ENCODE results near the gene GPRC5D.
A peak's percentile ranks its signal among the peaks of the same experiment; 100 is the strongest.

The GPRC5D gene

DNA sequence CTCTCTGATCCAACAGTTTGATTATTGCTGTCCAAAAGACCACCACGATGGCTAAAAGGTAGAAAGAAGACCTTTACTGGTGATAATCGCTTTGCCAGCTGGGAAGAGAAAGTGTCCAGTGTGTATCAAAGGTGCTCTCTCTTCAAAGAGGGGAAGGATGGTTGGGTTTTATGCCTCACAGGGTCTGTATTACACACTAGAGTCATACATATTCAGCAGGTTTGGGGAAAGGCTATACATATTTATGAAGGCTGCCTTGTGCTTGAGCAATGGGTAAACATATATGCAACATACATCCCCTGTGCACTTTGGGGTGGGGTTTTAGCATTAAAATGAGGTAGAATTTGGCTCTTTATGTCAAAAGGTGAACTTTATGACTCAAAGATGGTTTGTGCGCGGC is 18.2 kb downstream of the GPRC5D start:
- no peak for DNase-seq

DNA sequence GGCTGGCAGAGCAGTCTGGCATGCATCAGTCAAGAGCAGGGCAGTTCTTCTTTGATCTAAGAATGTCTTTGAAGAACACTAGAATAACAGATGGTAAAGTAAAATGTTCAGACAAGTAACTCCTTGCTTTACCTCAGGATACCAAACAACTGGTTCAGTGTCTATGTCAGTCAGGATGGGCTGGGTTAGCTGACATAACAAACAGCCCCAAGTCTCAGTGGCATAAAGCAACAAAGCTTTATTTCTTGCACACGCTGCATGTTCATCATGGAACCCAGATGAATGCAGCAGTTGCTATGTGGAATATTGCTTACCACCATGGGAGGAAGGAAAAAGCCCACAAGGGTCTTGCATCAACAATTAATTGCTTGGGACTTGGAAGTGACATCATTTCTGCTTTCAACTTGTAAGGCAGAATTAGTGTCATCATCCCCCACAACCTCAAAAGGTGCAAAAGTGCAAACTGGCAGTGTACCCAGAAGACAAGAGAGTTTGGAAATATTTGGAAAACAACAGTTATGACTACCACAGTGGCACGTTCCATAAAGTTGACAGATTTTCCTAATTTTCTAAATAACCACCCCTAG is 21.2 kb downstream of the GPRC5D start:
- DNase-seq = no peak

DNA sequence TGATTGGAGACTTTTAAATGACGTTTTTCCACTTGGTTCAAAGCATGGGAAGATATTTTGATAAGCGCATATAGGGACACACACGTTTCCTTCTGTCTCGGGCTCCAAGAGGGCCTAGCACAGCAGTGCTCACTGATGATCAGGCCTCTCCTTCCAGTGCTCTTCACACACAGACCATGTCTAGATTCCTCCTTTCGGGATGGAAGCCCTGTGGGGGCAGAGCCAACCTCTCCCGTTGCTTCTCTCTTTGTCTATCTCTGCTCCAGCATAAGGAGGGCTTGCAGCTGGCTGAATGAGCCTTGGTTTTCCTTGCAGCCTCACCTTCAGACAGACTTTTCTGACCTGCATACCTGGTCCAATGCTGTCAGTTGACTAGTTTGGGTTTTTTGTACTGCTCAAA is 22.3 kb downstream of the GPRC5D start:
- no peak for DNase-seq

DNA sequence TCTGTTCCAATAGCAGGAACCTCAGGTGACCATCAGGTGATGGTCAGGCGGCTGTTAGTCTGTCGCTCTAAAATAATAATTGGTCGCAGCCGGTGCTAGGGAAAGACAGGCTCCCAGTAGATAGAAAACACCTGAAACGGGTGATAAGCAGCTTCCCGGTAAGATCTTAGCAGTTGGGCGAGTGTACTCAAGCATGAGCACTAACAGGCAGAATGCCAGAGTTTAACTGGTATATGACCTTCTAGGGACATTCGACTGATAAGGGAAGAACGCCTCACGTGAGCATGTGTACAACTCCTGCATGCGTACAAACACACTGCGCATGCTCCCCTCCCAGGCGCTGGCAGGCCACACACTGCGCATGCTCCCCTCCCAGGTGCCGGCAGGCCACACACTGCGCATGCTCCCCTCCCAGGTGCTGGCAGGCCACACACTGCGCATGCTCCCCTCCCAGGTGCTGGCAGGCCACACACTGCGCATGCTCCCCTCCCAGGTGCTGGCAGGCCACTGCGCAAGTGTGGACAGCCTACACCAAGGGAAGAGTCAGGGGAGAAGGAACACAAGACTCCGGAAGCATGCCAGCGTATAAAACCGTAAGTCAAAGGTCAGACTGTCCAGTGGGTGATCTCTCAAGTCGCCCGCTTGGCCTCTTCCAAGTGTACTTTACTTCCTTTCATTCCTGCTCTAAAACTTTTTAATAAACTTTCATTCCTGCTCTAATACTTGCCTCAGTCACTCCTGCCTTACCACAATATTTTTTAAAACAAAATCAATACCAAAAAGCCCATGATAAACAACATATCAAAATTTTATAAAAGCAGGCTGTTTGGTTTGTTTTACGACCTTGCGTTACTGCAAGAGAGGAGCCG is 24.5 kb downstream of the GPRC5D start:
- peak; percentile 87 for DNase-seq

DNA sequence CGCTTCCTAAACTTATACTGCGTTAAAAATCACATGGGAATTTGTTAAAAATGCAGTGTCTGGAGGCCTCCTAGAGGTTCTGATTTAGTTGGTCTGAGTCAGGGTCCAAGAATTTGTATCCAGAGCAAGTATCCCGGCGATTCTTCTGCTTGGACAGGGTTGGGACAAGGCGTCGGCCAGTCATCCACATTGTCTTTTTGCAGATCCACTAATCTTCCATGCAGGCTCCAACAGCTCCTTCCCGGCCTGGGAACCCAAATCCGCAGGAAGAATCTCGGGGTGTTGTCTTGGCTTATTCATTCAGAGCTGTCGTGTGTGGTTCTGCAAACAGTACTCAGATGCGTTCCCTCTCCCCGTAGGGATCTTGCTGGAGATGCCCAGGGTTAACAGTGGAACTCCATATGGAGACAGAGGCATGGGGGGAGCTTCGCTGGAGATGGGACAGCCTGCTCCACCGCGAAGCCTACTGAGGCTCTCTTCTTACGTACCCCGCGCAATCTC is 25.3 kb downstream of the GPRC5D start:
- no peak for DNase-seq

DNA sequence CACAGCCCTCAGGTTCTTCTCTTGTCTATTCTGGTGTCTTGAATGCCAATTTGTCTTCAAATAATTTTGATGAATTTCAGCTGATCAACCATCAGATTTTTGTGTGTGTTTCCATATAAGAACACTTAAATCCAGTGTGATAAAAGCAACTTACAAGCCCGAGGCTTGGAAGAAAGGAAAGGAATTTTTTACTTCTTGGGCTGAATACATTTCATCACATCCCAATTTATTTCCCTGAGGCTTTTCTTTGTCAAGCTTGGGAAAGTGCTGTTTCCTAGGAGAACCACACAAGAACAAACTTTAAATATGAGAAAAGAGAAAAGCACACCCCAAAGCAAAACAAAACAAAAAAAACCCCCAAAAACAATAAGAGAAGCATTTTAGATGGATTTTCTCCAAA is 26.6 kb downstream of the GPRC5D start:
- no peak for DNase-seq

DNA sequence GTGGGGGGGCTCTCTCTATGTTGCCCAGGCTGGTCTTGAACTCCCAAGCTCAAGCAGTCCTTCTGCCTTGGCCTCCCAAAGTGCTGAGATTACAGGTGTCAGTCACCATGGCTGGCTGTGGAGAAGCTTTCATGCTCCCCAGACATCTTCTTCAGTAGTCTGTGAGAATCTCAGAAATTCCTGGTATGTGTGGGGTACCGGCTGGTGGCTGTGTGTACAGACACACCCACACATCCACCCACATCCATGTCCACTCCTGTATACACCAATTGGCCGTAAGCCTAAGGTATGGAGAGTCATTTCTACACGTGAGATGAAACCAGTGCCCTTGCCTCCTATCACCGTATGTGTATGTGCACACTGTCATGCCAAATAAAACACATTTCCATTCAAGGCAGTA is 27.8 kb downstream of the GPRC5D start:
- DNase-seq = no peak

DNA sequence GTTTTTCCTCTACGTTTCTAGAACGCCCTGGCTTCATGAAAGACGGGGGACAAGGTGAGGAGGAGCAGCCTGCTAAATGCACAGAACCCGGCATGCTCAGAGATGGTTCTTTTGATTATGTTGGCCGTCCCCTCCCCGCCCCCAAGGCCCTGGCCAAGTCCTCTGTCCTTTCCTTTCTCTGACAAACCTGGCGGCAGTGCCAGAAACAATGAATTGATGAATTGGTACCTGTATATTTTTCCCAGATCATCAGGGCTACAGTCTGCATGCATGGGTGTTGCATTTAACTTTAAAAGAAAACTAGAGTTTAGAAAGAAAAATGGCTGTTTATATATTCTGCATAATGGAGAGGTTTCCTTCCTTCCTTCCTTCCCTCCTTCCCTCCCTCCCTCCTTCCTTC is 29.0 kb downstream of the GPRC5D start:
- DNase-seq = no peak

DNA sequence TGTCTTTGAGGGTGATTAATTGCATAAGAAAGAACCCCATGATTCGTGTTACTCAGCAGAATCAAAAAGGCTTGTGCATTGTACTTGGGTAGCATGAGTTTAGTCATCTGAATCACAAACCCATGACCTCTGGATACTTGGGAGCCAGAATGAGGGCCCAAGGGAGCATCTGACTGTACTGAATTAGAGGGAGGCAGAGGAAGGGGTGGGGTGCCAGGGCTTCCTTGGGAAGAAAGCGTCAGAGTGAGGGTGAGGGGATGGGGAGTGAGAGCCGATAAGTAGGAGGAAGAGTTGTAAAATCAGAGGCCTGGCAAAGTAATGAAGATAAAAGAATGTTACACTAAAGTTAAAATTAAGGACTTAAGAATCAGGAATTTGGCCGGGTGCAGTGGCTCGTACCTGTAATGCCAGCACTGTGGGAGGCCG is 29.8 kb downstream of the GPRC5D start:
- no peak for DNase-seq

DNA sequence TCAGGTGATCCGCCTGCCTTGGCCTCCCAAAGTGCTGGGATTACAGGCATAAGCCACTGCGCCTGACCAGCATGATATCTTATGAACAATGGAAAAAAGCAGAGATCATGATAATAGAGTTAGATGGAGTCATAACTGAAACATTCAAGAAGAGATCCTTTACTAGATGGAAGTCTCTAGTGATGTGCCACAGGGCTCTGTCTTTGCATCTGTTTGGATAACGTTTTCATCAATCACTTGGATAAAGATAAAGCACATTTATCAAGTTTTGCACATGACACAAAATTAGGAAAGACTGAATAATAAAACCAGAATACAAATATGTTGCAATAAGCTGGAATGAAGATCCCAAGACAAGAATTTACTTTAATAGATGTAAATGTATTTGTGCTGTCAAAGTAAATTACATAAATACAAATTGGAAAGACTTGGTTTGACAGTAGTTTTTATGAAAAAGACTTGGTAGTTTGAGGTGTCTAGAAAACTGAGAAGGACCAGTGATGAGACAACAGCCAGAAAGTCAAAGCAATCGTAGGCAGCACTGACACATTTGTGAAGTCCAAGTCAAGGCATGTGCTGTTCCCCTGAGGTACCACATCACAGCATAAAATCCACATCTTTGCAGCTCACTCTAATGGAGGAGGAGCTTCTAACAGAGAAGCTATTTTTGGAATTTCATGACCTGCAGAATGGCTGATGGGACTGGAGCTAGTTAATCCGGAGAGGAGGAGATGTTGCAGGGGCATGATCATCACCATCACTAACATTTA is 32.1 kb downstream of the GPRC5D start:
- no peak for DNase-seq

DNA sequence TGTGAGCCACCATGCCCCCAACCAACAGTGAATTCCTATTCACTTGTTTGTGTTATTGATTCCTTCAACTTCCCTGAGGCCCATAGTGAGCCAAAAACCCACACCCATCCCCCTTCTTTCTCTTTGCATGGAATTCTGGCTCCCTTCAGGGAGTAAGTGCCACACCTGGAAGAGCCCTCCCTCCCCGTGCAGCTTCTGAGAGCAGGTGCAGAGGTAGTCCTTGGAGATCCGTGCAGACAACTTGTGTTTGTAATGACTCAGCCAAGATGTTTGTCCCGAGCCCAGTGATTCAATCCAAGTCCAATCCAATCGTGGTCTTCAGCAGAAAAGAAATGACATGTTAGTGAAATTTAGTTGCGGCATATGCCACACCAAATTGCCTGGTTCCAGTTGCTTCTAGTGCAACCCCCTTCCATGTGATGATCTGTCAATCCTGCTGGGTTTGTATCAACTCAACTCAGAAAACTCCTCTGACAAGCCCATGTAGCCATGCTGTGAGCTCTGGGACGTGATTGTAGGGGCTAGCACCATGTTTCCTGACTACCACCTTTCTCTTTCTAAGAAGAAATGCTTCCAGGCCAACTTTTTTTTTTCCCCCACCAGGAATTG is 33.1 kb downstream of the GPRC5D start:
- no peak for DNase-seq

DNA sequence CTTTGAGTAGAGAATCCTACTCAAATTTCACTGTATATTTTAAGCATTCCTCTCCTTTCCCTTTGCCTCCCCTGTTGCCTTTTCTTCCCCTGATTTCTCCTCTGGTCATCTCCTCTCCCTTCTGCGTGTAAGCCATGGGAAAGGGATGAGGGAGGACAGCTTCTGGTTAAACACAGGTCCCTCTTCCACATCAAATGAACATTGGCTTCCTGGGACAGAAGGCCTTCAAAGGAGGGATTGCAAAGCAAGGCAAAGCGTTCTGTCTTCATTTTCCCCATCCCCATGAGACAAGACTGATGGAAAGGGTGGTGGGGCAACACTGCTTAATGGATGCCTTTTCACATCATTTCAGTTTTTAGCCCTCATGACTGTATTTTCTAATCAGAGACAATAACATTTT is 34.5 kb downstream of the GPRC5D start:
- DNase-seq = no peak

DNA sequence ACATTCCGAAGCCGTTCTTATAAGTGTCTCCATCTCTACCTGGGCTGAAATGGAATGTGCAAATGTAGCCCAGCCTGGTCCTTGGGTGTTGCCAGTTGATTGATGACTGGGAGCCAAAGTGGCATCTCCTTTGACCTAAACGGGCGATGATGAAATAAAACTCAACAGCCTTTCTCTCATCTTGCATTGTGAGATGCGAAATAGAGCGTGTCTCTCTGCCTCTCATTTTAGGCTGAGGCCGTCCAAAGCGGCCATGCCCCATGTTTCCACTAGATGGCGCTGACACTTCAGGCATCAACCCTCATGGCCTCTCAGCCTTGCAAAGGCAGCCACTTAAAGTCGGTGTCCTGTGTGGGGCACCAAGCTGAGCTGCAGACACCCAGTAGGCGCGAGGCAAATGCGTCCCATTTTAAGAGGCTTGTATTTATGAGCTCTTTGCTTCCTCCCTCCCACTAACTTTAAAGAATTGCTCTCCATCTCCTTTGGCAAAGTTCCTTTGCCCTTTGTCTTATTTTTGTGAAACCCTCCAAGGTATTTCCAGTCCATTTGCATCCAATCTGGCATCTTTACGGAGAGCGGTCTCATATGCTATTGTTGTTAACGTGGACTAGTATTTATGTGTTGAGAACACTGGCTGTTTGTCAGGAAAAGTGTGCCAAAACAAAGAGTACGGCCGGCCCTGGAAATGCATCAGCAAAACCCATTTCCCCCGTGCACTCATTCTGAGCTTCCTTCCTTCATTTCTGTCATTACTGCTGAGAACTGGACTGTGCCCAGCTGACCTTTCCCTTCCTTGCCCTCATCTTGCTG is 35.6 kb downstream of the GPRC5D start:
- DNase-seq = peak; percentile 73

DNA sequence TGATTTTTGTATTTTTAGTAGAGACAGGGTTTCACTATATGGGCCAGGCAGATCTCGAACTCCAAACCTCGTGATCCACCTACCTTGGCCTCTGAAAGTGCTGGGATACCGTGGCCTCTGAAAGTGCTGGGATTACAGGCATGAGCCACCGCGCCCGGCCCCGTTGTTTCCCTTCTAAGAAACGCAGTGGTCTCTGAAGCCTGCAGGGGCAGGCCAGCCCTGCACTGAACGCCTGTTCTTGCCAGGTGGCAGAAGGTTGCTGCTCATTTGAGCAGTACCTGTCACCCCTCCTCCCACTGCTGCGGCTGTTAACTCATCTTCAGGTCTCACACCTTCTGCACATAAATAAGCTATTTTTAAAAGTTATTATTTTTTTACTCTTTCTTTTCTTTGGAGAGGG is 36.3 kb downstream of the GPRC5D start:
- DNase-seq = no peak

DNA sequence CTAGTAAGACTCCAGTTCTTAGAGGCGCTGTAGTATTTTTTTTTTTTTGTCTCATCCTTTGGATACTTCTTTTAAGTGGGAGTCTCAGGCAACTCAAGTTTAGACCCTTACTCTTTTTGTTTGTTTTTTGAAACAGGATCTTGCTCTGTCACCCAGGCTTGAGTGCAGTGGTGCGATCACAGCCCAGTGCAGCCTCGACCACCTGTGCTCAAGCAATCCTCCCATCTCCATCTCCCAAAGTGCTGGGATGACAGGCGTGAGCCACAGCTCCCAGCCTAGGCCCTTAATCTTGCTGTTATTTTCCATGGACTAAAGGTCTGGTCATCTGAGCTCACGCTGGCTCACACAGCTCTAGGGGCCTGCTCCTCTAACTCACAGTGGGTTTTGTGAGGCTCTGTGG is 39.3 kb downstream of the GPRC5D start:
- DNase-seq = no peak

DNA sequence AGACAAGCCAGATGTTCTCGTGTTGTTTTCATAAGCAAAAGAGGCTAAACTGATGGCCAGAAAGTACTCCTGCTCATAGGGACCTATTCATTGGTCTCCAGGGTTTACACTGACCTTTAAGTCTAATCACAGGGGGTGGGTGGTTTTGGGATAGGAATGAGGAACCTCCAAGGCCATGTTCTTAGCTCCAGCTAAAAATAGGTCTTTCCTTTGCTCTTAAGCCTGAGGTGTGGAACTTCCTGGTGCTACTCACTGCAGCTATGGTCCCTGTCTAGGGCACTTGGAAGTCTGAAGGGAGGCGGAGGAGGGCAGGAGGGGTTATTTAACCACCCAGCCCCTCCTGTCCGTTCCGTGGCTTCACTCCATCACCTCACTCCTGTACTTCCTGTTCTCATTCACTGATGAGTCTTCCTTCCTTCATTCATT is 42.0 kb downstream of the GPRC5D start:
- DNase-seq = no peak

DNA sequence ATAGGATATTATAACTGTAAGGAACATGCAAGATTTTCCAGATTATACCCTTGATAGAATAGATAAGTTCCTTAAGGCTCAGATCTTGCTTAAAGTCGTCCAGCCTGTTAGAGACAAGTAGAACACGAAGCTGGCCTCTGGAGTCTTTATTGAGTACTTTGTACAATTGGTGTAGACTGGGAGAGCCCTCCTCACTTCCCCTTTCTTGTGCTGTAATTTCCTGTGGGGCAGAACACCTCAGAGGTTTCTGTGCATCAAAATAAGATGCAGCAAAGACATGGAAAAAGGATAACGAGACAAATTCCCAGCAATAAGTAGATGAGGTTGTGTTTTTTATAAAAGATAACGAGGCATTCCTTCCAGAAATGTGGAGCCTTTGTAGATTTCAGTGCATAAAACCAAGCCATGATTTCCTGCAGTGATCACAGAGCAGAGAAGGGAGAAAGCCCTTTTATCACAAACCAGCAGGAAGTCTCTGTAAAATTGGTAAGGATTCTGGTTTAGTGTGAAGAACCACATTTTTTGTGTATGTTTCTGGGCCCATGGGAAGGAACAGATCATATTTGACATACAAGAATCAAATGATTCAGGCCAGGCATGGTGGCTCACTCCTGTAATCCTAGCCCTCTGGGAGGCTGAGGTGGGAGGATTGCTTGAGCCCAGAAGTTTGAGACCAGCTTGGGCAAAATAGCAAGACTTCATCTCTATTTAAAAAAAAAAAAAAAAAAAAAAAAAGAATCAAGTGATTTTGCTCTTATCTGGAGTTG is 42.6 kb downstream of the GPRC5D start:
- DNase-seq = no peak

DNA sequence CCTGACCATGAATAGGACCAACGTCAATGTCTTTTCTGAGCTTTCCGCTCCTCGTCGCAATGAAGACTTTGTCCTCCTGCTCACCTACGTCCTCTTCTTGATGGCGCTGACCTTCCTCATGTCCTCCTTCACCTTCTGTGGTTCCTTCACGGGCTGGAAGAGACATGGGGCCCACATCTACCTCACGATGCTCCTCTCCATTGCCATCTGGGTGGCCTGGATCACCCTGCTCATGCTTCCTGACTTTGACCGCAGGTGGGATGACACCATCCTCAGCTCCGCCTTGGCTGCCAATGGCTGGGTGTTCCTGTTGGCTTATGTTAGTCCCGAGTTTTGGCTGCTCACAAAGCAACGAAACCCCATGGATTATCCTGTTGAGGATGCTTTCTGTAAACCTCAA is 43.3 kb downstream of the GPRC5D start:
- no peak for DNase-seq

DNA sequence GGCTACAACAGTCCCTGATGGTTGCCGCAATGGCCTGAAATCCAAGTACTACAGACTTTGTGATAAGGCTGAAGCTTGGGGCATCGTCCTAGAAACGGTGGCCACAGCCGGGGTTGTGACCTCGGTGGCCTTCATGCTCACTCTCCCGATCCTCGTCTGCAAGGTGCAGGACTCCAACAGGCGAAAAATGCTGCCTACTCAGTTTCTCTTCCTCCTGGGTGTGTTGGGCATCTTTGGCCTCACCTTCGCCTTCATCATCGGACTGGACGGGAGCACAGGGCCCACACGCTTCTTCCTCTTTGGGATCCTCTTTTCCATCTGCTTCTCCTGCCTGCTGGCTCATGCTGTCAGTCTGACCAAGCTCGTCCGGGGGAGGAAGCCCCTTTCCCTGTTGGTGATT is 43.7 kb downstream of the GPRC5D start:
- no peak for DNase-seq

DNA sequence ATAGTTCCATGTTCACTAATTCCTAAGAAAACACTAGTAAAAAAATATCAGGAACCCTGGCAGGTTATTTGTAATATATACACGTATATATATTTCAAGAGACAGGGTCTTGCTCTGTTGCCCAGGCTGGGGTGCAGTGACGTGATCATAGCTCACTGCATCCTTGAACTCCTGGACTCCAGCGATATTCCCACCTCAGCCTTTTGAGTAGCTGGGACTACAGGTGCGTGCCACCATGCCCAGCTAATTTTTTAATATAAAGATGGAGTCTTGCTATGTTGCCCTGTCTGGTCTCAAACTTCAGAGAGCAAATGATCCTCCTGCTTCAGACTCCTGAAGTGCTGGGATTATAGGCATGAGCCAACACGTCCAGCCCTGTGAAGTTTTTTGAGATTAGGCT is 44.4 kb downstream of the GPRC5D start:
- DNase-seq = no peak

Measured in NCI-H1436 (cell line).